Endothelial cell of umbilical vein (primary cell): Measurements from ENCODE around the gene NFE2L1.

Experiments
- CTCF ChIP-seq, 2 donors: IDR thresholded peaks; 1 replicate in 1 of 2; 2 replicates in 1 of 2; pipeline ENCODE4 v1.5.1; 2011; ENCODE audit warnings: low read length in 2 of 2, mild to moderate bottlenecking in 2 of 2, moderate library complexity in 2 of 2, control low read depth in 1 of 2, inconsistent platforms in 1 of 2, low read depth in 1 of 2; ENCODE audit not compliant: insufficient read depth in 1 of 2; ENCODE audit errors: extremely low read depth in 1 of 2
- POLR2A ChIP-seq: IDR thresholded peaks from 2 replicates; pipeline ENCODE4 v1.6.1; 2012; ENCODE audit warnings: low read depth, mild to moderate bottlenecking, control low read depth, low read length
- POLR2AphosphoS5 ChIP-seq: IDR thresholded peaks from 2 replicates; pipeline ENCODE4 v1.6.1; 2012; ENCODE audit warnings: low read depth, mild to moderate bottlenecking, control low read depth, low read length, moderate library complexity; ENCODE audit not compliant: insufficient read depth

- TF ChIP-seq CTCF (IDR thresholded peaks at IDR 0.05; ENCODE audit: extremely low read depth in 1 of 2, insufficient read depth in 1 of 2, low read depth in 1 of 2, low read length in 2 of 2) = no peak
- no peak for TF ChIP-seq POLR2AphosphoS5
- TF ChIP-seq POLR2A = no peak
These were observed 33.5 kb upstream of the NFE2L1 start for GRCh38 chr17:48014595-48015111.
